GM18909 (cell line): ENCODE data around the gene PRAC2.

Experiments used
- ATAC-seq: cut with Tn5 transposase; IDR thresholded peaks from one replicate; pipeline ENCODE4 v1.9.1; 2021; ENCODE audit warnings: mild to moderate bottlenecking; ENCODE audit not compliant: unreplicated experiment, poor library complexity

Gene PRAC2

DNA sequence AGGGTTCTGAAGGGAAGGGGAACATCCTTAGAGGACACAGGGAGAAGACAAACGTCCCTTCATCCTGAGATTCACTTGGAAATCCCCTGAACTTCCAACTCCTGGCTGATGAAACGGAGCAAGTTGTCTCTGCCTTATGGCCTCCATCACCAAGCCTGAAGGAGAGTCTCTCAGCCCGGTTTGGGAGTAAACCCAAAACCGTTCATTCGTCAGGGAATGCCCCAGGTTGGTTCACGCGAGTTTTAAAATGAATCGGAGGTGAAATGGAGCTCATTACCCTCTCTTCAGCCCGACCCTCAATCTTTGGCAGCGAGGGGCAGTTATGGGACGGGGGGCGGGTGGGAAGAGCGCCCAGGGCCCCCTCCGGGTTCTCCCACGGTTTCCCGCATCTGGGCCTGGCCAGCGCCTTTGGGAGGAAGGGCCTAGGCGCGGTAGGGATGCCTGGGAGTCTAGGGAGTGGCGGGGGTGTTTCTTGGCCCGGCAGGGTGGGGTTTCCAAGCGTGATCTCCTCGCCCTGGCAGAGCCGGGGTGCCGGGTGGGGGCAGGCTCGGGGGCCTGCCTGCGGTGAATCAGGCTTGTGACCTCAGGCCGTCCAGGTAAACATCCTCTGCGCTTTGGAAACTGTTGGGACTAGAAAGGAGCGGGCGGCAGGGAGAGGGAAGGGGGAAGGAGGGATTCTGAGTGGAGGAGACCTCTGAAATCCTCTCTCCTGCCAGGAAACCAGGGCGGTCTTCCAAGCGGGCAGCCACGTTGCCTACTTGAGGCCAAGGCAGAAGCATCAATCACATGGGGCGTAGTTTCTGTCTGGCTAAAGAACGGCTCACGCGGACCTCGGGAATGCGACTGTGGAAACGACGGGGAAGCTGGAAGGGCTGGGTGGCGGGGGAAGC, 29.7 kb downstream of the PRAC2 start:
- no peak for ATAC-seq

DNA sequence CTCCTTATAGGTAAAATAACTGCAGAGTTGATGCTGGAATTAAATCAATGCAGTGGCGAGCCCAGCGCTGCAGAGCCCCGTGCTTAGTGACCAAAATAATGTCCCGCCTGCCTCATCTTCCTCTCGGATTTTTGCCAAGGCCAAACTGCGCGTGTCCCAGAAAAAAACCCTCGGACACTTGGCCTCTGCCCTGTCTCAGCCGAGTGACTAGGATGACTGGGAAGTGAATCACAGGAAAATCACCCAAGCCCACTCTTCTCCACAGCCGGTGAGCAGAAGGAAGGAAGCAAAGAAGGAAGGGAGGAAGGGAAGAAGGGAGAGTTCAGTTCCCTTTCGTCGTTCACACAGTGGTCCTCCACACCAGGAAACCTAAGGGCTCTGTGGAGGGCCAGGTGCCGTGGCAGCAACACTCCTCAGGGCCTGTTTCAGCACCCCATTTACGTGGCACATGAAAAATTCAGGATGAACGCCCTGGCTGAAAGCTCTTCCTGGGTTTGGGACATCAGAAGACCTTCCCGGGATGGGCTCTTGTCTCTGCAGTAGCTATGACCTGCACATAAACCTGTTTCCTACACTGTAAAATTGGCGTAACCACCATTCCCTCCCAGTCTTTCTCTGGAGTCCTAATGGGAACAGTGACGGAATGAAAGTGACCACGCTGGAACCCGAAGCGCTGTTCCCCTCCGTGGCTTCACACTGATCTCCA, 31.0 kb downstream of the PRAC2 start:
- no peak for ATAC-seq

DNA sequence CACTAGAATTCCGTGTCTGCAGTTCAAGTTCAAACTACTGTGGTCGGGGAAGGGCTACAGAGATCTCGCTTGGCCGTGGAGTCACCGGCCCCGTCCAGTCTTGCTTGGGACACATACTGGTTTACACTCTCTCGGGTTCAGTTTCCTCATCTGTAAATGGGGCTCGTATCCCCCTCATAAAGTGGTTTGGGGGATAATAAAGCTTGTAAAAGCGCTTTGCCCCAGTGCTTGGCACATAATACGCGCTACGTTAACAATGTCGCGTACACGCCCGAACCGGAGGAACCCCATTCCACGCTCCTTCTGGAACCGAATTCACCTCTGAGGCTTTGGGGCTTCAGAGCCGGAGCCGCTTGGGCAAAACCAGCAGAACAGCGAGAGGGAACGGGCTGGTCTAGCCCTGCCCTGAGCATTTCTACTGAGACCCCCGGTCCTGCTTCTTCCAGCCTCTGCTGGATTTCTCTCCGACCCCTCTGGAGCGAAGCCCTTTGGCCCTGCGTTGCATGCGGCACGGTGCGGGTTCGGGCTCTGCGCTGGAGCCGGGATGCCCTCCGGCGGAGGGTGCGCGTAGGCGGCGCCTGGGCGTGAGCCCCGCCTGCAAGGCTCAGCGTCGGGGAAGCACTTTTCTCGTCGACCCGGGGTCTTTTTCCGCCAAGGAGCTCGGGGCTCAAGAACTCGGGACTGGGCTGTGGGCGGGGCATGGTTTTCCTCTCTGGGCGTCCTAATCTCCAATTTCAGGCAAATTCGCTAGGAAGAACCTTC, 31.7 kb downstream of the PRAC2 start:
- no peak for ATAC-seq

DNA sequence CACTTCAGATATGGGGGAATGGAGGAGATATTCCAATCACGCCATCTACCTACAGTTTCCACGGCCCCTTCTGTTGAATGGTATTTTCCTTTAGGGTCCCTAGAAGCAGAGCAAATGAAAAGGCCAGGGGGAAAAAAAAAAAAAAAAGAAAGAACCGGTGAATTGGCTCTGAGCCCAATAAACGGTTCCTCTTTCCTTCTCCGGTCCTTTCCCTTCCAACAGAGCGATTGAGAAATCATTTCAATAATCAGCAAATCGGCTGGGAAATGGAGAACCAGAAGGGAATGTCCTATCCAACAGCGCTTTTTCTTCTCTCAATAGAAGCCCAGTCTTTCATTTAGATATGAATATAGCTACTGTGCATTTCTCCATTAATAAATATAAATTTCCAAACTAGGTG, 32.4 kb downstream of the PRAC2 start:
- no peak for ATAC-seq

DNA sequence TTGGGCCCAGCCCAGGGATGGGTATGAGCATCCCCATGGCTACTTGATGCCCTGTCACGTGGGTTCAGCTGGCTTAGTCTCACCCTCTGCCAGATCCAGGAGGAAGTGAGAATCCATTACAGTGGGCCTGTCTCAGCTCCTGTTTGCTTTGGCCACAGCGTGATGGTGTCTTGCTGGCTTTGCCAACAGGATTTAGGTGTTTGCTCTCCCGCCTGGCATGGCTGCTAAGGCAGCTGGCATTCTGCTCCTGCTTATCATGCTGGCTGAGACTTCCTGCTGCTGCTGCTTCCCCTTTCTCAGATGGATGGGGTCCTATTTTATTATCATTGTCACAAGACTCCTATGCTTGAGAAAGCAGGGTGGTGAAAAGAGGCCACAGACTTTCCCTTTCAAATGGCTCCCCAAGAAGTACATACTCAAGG, 33.9 kb downstream of the PRAC2 start:
- ATAC-seq, result no peak

DNA sequence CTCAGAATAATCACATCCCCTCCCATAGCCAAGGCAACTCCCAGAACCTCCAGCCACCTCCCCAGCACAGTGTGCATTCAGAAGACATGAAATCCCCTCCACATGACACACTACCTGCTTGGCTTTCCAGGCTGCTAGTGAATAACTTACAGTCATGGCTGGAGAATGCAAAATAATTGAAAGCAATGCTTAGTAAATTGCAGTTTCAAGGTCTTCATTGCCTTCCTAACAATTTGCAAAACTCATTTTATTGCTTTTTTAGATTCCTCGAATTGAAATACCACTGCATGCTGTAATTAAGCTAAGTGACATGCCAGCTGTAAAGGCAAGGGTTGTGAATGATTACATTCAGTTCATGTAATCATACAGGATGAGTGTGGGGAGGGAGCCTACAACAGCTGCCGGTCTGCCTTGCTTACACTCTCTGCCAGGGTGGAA, 34.6 kb downstream of the PRAC2 start:
- no peak for ATAC-seq

DNA sequence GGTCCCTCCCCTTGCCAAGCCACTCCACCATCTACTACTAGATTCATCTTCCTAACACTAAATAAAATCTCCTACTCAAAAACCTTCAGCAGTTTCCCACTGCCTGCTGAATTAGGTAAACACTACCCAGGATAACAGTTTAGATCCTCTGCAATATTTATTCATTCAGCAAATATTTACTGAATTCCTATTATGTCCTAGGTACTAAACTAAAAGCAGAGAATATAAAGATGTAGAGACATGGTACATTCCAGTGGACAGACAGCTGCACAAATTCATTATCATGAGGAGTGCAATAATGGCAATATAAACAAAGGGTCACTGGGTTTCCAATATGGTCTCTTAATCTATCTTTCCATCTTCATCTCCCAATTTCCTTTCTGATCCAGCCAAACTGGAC, 36.3 kb downstream of the PRAC2 start:
- no peak for ATAC-seq

DNA sequence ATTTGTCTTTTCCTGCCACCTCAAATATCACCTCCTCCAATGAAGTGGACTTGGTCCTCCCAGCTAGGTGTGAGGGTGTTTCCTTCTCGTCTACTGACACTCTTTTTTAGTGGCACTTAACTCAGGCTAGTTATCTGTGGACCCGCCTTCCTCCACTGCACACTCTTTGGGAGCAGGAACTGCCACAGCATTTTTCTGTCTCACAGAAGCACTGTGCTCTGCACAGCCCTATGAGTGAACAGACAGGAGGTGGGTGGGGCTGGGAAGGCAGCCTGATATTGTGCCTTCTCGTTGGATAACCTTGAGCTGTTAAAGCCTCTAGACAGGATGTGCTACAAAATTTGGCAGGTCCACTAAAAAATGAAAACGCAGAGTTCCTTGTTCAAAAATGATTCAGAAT, 37.4 kb downstream of the PRAC2 start:
- ATAC-seq, result no peak

DNA sequence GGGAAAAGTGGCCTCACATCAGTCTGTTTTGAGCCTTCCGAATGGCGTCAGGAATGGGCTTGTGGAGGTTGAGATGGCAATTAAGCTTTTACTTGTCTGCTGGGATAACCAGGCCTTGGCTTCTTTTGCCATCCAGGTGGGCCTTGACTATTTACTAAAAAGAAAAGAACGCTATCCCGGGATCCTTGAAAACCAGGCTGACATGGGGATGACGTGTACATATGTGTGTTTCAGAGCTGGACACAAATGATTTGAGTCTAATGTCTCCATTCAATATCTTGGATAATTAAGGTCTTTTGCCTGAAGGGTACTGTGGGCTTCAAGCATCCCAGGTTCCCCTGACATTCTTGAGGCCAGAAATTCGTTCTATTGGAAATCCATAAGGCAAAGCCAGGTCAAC, 38.1 kb downstream of the PRAC2 start:
- ATAC-seq, result no peak

DNA sequence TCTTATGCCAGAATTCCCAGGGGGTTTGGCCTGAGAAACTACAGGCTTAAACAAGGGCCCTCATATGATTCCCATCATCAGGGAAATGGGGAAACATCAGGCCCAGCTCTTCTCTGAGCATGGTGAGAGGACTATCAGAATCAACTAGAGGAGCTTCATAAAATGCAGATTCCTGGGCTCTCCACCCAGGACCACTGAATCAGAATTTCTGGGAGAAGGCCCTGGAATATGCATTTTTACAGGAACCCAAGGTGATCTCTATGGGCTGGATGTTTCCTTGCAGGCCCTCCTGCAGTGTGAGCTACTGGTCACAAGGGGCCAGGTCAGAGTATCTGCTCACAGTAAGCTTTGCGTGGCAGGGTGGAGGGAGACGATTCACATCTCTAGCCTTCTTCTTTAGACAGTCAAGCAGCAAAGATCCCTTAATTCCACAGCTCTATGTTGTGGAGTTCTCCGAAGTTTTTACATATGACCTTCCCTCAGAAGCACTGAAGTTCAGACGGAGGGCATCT, 44.3 kb downstream of the PRAC2 start:
- ATAC-seq, result no peak

DNA sequence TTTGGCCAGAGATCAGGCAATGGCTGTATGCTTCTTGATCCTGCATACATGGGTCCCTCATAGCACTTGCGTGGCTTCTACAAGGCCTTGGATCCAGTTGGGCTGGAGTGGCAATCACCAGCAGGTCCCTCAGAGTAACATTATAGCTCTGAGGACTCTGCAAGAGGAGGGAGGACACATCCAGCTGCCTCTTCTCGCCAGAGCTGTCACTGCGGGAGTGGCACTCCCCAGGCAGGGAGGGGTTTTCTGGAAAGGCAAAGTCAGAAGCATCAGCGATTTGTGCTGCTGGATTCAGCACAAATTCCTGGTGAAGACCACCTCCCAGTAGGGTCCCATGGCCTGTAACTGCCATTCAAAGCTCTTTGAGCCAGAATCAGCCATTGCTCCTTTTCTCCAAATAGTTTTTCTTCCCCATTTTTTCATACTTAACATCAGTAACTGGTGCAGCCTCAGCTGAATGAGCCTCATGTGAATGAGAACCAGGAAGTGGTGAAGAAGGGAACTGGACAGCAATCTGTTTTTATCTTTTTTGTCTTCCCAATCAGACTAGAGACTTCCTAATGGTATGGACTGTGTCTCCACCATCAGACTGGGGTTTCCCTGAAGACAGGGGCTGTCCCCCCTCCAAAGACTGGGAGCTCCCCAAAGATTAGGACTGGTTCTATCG, 46.2 kb downstream of the PRAC2 start:
- no peak for ATAC-seq

DNA sequence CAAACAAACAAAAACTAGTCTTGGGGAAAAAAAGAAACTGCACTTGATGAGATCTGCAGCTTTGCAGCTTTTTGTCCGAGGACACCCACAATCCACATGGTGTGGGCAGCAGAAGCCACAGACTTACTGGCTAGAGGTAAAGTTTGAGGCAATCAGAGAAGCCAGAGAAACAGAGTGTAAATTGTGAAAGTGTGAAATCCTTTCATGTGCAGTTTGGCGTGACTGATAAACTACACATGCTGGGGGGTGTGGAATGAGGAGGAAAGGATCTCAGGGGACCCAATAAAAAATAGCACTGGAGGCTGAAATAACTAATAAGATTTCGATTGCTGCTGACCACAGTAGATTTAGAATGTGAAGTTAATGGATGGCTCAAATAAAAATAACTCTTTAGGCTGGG, 48.0 kb downstream of the PRAC2 start:
- no peak for ATAC-seq

DNA sequence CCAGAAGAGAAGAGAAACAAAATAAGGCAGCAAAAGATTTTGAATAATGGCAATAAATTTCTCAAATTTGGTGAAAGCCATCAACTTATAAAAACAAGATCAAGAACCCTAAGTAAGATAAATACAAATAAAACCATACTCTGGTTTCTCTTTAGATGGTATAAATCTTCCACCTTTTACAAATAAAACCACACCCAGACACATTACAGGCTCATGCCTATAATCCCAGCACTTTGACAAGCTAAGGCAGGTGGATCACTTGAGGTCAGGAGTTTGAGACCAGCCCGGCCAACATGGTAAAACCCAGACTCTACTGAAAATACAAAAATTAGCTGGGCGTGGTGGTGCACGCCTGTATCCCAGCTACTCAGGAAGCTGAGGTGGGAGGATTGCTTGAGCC, 50.3 kb downstream of the PRAC2 start:
- no peak for ATAC-seq
